Measurements from ENCODE around the gene PTPRK. TPM values are rescaled to one million over a fixed set of nuclear protein-coding genes. Genes with fewer than 3 reads are reported as not detected.

The PTPRK gene
- total RNA-seq, 2 donors from 2014 or later: 7.6 to 12.3 TPM

- Mint-ChIP-seq H3K27ac (no peak overlapping the region), H3K36me3 (ENCODE audit: low read depth) (no peaks in the 10 kb centered on the region), H3K4me3 (no peak overlapping the region), H3K27me3 (no peaks in the 10 kb centered on the region), H3K9me3 (no peaks in the 10 kb centered on the region), H3K4me1 (no peaks in the 10 kb centered on the region)
- no peak for ATAC-seq (replicated peaks)
Observed at GRCh38 chr6:128230267-128230989, 290.0 kb downstream of the PTPRK start.

- no peaks in the 10 kb centered on the region for H3K4me1 Mint-ChIP-seq
Observed at GRCh38 chr6:128225612-128226011, 294.8 kb downstream of the PTPRK start.

GRCh38 chr6:128216917-128217316 is 303.5 kb downstream of the PTPRK start:
- Mint-ChIP-seq H3K4me1 (no peaks in the 10 kb centered on the region), H3K9me3 (no peaks in the 10 kb centered on the region), H3K27me3 (peaks cover 3% of the 10 kb centered on the region), H3K4me3 (no peak overlapping the region), H3K36me3 (ENCODE audit: low read depth) (no peaks in the 10 kb centered on the region), H3K27ac (no peak overlapping the region)
- ATAC-seq (replicated peaks): no peak

More at GRCh38 chr6:128225612-128226011, 294.8 kb downstream of the PTPRK start:
- Mint-ChIP-seq H3K9me3 (no peaks in the 10 kb centered on the region), H3K27me3 (peaks cover 9% of the 10 kb centered on the region), H3K36me3 (ENCODE audit: low read depth) (no peaks in the 10 kb centered on the region), H3K4me3 (no peak overlapping the region), H3K27ac (no peak overlapping the region)
- ATAC-seq (replicated peaks): no peak

DNA sequence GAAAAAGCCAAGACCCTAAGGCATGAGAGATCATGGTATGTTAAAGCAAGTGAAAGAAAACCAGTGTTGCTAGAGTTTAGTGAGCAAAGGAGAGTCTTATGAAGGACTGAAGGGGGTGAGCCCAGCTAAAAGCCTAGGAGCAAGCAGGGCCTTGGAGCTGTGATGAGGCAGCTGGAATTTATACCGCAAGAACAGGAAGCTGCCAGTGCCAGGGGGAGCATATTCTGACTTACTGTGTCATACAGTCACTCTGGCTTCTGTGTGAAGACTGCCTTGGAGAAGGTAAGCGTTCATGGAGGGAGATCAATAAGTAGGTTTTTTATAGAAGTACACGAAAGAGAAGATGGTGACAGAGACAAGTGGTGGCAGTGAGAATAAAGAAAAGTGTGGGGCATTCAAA is 310.6 kb downstream of the PTPRK start:
- Mint-ChIP-seq H3K36me3 (ENCODE audit: low read depth) (no peaks in the 10 kb centered on the region), H3K4me1 (no peaks in the 10 kb centered on the region), H3K4me3 (no peak overlapping the region), H3K9me3 (no peaks in the 10 kb centered on the region), H3K27ac (no peak overlapping the region), H3K27me3 (no peaks in the 10 kb centered on the region)
- no peak for ATAC-seq (replicated peaks)

DNA sequence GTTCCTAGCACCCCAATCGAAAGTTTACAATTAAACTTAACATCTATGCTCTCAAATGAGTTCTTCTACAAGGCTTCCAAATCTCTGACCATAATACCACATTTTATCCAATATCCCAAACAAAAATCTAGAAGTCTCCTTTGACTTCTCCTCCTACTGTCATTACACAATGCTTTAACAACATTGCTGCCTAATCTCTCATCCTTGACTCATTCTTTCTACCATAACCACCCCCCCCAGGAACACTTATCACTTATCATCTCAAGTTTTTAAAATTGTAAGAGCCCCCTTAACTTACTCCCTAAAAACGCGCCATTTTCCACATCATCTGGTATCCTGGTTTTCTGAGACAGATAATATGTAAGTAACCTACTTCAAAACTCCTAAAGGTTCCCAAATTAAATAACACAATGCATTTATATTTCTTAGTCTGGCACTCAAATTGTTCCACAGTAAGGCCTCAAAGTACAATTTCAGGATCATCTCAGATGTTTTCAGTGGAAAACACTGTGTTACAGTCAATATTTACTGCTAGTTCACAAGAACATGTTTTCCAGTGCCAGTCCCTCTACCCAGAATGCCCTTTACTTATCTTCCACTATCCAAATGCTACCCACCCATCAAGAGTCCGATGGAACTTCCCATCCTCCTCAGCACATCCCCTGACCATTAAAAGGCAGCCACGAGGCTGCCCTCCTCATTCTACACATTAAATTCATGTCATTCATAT is 311.4 kb downstream of the PTPRK start:
- ATAC-seq (replicated peaks): no peak
- no peak overlapping the region for H3K27ac Mint-ChIP-seq
- no peaks in the 10 kb centered on the region for H3K36me3 Mint-ChIP-seq (ENCODE audit: low read depth)
- H3K4me3 Mint-ChIP-seq: no peak overlapping the region
- no peaks in the 10 kb centered on the region for H3K27me3 Mint-ChIP-seq
- H3K4me1 Mint-ChIP-seq: no peaks in the 10 kb centered on the region
- no peaks in the 10 kb centered on the region for H3K9me3 Mint-ChIP-seq

- Mint-ChIP-seq H3K27ac (no peak overlapping the region), H3K9me3 (no peaks in the 10 kb centered on the region), H3K4me1 (no peaks in the 10 kb centered on the region)
Observed at GRCh38 chr6:128208078-128208477, 312.3 kb downstream of the PTPRK start.

DNA sequence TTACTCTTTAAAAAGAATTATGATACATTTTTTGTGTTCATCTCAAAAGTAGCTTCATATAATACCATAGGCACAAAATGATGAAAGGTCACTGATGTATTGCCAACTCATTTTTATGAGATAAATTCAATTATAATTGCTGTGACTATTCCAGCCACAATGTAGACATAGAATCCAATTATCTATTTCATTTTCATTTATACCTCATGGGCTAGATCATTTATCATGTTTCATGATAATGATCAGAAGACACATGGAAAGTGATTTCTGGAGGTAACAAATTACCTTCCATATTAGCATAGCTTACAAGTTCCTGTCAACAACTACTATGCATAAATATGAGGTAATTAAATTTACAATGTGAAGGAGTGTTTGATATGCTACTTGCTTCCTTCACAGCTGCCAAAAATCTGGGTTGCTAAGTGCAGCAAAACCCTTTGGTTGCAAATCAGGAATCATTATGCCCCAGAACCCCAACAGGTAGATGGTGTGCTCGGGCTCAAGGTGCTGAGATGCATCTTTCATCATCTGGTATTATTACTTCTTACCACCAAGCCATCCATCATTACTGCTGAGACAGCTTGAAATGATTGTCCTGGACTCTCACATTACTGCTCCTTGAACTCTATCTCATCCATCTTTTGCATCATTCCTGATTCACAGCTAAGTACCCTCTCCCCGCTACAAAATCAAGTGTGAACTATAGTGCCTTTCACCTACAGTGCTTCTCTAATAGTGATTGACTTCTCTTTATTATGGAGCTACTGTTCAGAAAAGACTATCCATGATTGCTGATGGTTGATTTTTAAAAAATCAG is 313.6 kb downstream of the PTPRK start:
- no peak for ATAC-seq (replicated peaks)
- no peaks in the 10 kb centered on the region for H3K27me3 Mint-ChIP-seq
- H3K4me3 Mint-ChIP-seq: no peak overlapping the region
- H3K4me1 Mint-ChIP-seq: no peaks in the 10 kb centered on the region
- H3K9me3 Mint-ChIP-seq: no peaks in the 10 kb centered on the region
- H3K36me3 Mint-ChIP-seq (ENCODE audit: low read depth): no peaks in the 10 kb centered on the region
- no peak overlapping the region for H3K27ac Mint-ChIP-seq

More at GRCh38 chr6:128208078-128208477, 312.3 kb downstream of the PTPRK start:
- no peak overlapping the region for H3K4me3 Mint-ChIP-seq
- no peak for ATAC-seq (replicated peaks)
- H3K27me3 Mint-ChIP-seq: no peaks in the 10 kb centered on the region
- H3K36me3 Mint-ChIP-seq (ENCODE audit: low read depth): no peaks in the 10 kb centered on the region

DNA sequence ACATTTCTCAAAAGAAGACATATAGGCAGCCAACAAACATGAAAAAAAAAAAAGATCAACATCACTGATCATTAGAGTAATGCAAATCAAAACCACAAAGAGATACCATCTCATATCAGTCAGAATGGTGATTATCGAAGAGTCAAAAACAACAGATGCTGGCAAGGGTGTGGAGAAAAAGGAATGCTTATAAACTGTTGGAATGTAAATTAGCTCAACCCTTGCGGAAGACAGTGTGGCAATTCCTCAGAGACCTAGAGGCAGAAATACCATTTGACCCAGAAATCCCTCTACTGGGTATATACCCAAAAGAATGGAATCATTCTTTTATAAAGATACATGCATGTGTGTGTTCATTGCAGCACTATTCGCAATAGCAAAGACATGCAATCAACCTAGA is 315.8 kb downstream of the PTPRK start:
- no peak for ATAC-seq (replicated peaks)
- Mint-ChIP-seq H3K4me3 (no peak overlapping the region), H3K27me3 (no peaks in the 10 kb centered on the region), H3K36me3 (ENCODE audit: low read depth) (no peaks in the 10 kb centered on the region), H3K27ac (no peak overlapping the region), H3K4me1 (no peaks in the 10 kb centered on the region), H3K9me3 (no peaks in the 10 kb centered on the region)

- ATAC-seq (replicated peaks): no peak
- Mint-ChIP-seq H3K36me3 (ENCODE audit: low read depth) (no peaks in the 10 kb centered on the region), H3K27me3 (no peaks in the 10 kb centered on the region), H3K9me3 (no peaks in the 10 kb centered on the region), H3K27ac (no peak overlapping the region), H3K4me1 (no peaks in the 10 kb centered on the region), H3K4me3 (no peak overlapping the region)
Observed at GRCh38 chr6:128202169-128202765, 318.1 kb downstream of the PTPRK start.

DNA sequence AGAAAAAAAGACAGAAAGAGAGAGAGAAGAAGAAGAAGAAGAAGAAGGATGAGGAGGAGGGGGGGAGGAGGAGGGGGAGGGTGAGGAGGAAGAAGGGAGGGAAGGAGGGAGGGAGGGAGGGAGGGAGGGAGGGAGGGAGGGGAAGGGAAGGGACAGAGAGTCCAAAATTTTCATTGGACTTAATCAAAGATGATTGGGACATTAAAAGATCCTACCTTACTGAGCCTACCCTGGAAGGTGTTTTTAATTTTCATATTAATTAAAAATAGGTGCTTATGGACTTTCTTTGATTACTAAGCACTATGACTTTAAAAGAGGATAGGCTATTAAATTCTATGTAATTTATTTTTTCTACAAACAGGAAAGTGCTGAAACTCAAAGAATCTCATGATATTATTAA is 319.6 kb downstream of the PTPRK start:
- H3K27ac Mint-ChIP-seq: no peak overlapping the region
- no peaks in the 10 kb centered on the region for H3K4me1 Mint-ChIP-seq
- ATAC-seq (replicated peaks): no peak
- no peak overlapping the region for H3K4me3 Mint-ChIP-seq
- no peaks in the 10 kb centered on the region for H3K9me3 Mint-ChIP-seq
- H3K36me3 Mint-ChIP-seq (ENCODE audit: low read depth): no peaks in the 10 kb centered on the region
- H3K27me3 Mint-ChIP-seq: no peaks in the 10 kb centered on the region

DNA sequence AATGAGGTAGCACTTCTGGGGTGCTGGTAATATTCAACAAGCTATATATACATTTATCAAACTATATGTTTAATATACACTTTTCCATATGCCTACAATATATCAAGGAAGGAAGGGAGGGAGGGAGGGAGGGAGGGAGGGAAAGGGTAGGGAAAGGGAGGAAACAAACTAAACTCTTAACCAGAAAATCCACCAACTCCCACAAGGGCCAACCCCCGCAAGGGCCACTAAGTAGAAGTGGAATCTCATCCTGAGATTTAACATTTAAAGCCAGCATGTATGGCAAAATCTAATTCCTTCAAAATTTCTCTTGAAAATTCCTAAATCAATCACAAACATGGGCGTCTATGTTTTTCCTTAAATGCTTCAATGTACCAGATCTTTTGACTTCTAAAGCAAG is 320.9 kb downstream of the PTPRK start:
- no peak for ATAC-seq (replicated peaks)
- Mint-ChIP-seq H3K36me3 (ENCODE audit: low read depth) (no peaks in the 10 kb centered on the region), H3K4me1 (no peaks in the 10 kb centered on the region), H3K4me3 (no peak overlapping the region), H3K9me3 (no peaks in the 10 kb centered on the region), H3K27ac (no peak overlapping the region), H3K27me3 (no peaks in the 10 kb centered on the region)

DNA sequence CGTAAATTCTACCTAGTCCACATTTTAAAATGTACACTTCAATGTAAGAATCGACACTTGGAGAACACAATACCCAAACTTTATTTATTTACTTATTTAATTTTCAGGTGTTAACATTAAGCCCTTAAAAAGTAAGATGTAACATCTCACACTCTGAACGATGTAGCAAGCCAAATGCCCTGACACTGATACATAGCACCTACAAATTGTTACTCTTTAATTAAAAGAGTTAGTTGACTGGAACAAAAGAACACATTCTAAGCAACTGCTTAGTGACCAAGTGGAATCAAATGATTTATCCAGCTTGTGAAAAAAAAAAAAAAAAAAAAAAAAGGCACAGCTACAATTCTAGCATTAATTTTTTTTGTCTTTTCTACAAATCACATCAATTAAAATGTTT is 327.4 kb downstream of the PTPRK start:
- ATAC-seq (replicated peaks): no peak
- Mint-ChIP-seq H3K27me3 (peaks cover 2% of the 10 kb centered on the region), H3K9me3 (no peaks in the 10 kb centered on the region), H3K36me3 (ENCODE audit: low read depth) (no peaks in the 10 kb centered on the region), H3K27ac (no peak overlapping the region), H3K4me1 (no peaks in the 10 kb centered on the region), H3K4me3 (no peak overlapping the region)

DNA sequence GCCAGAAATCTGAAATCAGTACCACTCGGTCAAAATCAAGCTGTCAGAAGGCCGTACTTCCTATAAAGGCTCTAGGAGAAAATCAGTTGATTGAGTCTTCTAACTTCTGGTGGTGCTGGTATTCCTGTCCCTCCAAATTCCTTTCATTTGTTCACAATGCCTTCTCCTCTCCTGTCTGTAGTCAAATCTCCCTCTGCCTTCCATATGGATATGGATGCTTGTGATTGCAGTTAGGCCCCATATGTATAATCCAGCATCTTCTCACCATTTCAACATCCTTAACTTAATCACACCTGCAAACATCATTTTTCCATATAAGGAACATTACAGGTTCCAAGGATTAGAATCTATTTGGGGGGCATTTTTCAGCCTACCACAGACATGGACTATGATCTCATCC is 331.7 kb downstream of the PTPRK start:
- H3K9me3 Mint-ChIP-seq: no peaks in the 10 kb centered on the region
- H3K36me3 Mint-ChIP-seq (ENCODE audit: low read depth): no peaks in the 10 kb centered on the region
- no peak overlapping the region for H3K27ac Mint-ChIP-seq
- no peak overlapping the region for H3K4me3 Mint-ChIP-seq
- ATAC-seq (replicated peaks): no peak
- peaks cover 2% of the 10 kb centered on the region for H3K27me3 Mint-ChIP-seq
- no peaks in the 10 kb centered on the region for H3K4me1 Mint-ChIP-seq

GRCh38 chr6:128186729-128187128 is 333.7 kb downstream of the PTPRK start:
- no peaks in the 10 kb centered on the region for H3K36me3 Mint-ChIP-seq (ENCODE audit: low read depth)
- H3K27me3 Mint-ChIP-seq: peaks cover 2% of the 10 kb centered on the region
- H3K9me3 Mint-ChIP-seq: no peaks in the 10 kb centered on the region
- ATAC-seq (replicated peaks): no peak
- H3K4me3 Mint-ChIP-seq: no peak overlapping the region
- H3K27ac Mint-ChIP-seq: no peak overlapping the region
- H3K4me1 Mint-ChIP-seq: no peaks in the 10 kb centered on the region

Measured in activated T-helper 17 cell treated with anti-CD3 and anti-CD28 coated beads, Interleukin-2, amount 50 U/mL, for 72 hours (primary cell).